Right lobe of liver (tissue), 6 donors: ENCODE measurements around the gene RRP8. TPM values are rescaled to one million over a fixed set of nuclear protein-coding genes. Genes with fewer than 3 reads are reported as not detected.

ENCODE experiments used
- ATAC-seq, 4 donors: fragments of 200-7000 bp; cut with Tn5 transposase; one replicate each; pipeline ENCODE4 v1.9.1; 2020; ENCODE audit warnings: mild to moderate bottlenecking in 4 of 4, moderate library complexity in 4 of 4
- DNase-seq, 3 donors: peaks; one replicate each; pipeline ENCODE4 v3.0.0-alpha.2; 2020
- H3K27ac ChIP-seq, 3 donors: fragments of 200-600 bp; one replicate each; pipeline ENCODE4 v1.8.0; 2022
- H3K27me3 ChIP-seq, 2 donors: fragments of 200-600 bp; one replicate each; pipeline ENCODE4 v1.8.0; 2022
- H3K36me3 ChIP-seq, 4 donors: fragments of 200-600 bp; sonication (generic) in 1 of 4; one replicate each; pipeline versions ENCODE4 v1.5.1 to v1.8.0; 2017 to 2022; ENCODE audit warnings: control low read depth in 1 of 4
- H3K4me1 ChIP-seq, 4 donors: fragments of 200-600 bp; sonication (generic) in 1 of 4; one replicate each; pipeline versions ENCODE4 v1.5.1 to v1.8.0; 2017 to 2022; ENCODE audit warnings: control low read depth in 1 of 4
- H3K4me3 ChIP-seq, 3 donors: fragments of 200-600 bp; one replicate each; pipeline ENCODE4 v1.8.0; 2022
- H3K9me3 ChIP-seq, 4 donors: fragments of 200-600 bp; sonication (generic) in 1 of 4; one replicate each; pipeline versions ENCODE4 v1.5.1 to v1.8.0; 2017 to 2022; ENCODE audit warnings: control low read depth in 1 of 4
- CTCF ChIP-seq, 4 donors: fragments of 200-600 bp in 3 of 4; fragments of 450-650 bp in 1 of 4; IDR thresholded peaks; one replicate each; pipeline versions ENCODE4 v1.5.1 to v1.8.0; 2016 to 2022; ENCODE audit warnings: antibody characterized with exemption in 4 of 4, mild to moderate bottlenecking in 2 of 4
- POLR2A ChIP-seq: fragments of 450-650 bp; IDR thresholded peaks from one replicate; pipeline ENCODE4 v1.6.1; 2017; ENCODE audit warnings: antibody characterized with exemption, mild to moderate bottlenecking
- WGBS: methylation state at CpG from one replicate; pipeline ENCODE4 v1.1.6; 2018; ENCODE audit warnings: low coverage, low lambda C conversion rate; ENCODE audit not compliant: insufficient coverage; ENCODE audit errors: missing lambda C conversion rate; 5-methylcytosine and 5-hydroxymethylcytosine counted together
- intact Hi-C, 2 donors: fragments of 100-400 bp; cut with DNase I; formaldehyde crosslinking; loops; one replicate each; pipeline versions ENCODE4 v1.11.2 to v1.14.1; 2022
- total RNA-seq, 6 experiments: library from RNA; depleted of rRNA in 2 of 6; stranded (reverse); fragments of >200 nt in 2 of 6; fragmentation: NEBNext Ultra II Directional in 3 of 6; extraction: Animal tissue kit (Norgen Biotek cat#: 25700) in 3 of 6; gene quantifications; one replicate each; pipeline versions ENCODE4 v1.1.0 to v1.2.4, GENCODE V29; 2016 to 2023
- donor health status: DM: no; HTN: yes; CAD: no.
- donor health status: DM: no; HTN: no; CAD: no.
- donor health status: DM: no; HTN: no; CAD: no.
- donor health status: DM: no; HTN: yes; CAD: no.
- donor health status: DM: no; HTN: yes; CAD: no.

RRP8 gene
- total RNA-seq, 6 experiments from 2014 or later: 11.3 to 17.1 (median 14.2) TPM

- H3K36me3 ChIP-seq: peaks cover 8 to 51% (median 22%) of the 10 kb centered on the region in 4 donors
- ATAC-seq (peak; percentile 94 to 97 (median 96)), DNase-seq (peak; percentile 98 to 99 (median 99))
- H3K4me3 ChIP-seq: peak within 1 kb of the TSS; percentile 62 to 76 (median 68)
- under 1% methylated on average over 23 of the region's 51 CpGs for WGBS
- intact Hi-C loops: no loop called here
- peak within 1 kb of the TSS; percentile 86 to 95 (median 94) for H3K27ac ChIP-seq
- H3K27me3 ChIP-seq: no peaks in the 10 kb centered on the region
- TF ChIP-seq CTCF (IDR thresholded peaks at IDR 0.05) (peak; percentile 32 to 46 (median 34)), POLR2A (peak; percentile 99)
- no peaks in the 10 kb centered on the region for H3K9me3 ChIP-seq
- H3K4me1 ChIP-seq: peaks cover 0 to 12% (median 2%) of the 10 kb centered on the region in 4 donors
These were observed 9.0 kb upstream of the RRP8 start, which contains the start of gene TAF10 for GRCh38 chr11:6612213-6613041. Gene TAF10 (minus strand): TSS chr11:6612216. CDS start chr11:6612189, 27 bp downstream.

GRCh38 chr11:6611963-6612212 is 8.5 kb upstream of the RRP8 start:
- no CpG with 5 or more reads among the region's 36 CpGs for WGBS
- no peak for TF ChIP-seq CTCF (IDR thresholded peaks at IDR 0.05)
- TF ChIP-seq POLR2A: no peak
- intact Hi-C loops: no loop called here
- peak overlapping the region; percentile 86 to 95 (median 94) for H3K27ac ChIP-seq
- peaks cover 8 to 55% (median 22%) of the 10 kb centered on the region in 4 donors for H3K36me3 ChIP-seq
- DNase-seq: no peak
- no peaks in the 10 kb centered on the region for H3K27me3 ChIP-seq
- H3K4me3 ChIP-seq: peak overlapping the region; percentile 62 to 76 (median 68)
- ATAC-seq: no peak
- peaks cover 0 to 18% (median 2%) of the 10 kb centered on the region in 4 donors for H3K4me1 ChIP-seq
- H3K9me3 ChIP-seq: no peaks in the 10 kb centered on the region

DNA sequence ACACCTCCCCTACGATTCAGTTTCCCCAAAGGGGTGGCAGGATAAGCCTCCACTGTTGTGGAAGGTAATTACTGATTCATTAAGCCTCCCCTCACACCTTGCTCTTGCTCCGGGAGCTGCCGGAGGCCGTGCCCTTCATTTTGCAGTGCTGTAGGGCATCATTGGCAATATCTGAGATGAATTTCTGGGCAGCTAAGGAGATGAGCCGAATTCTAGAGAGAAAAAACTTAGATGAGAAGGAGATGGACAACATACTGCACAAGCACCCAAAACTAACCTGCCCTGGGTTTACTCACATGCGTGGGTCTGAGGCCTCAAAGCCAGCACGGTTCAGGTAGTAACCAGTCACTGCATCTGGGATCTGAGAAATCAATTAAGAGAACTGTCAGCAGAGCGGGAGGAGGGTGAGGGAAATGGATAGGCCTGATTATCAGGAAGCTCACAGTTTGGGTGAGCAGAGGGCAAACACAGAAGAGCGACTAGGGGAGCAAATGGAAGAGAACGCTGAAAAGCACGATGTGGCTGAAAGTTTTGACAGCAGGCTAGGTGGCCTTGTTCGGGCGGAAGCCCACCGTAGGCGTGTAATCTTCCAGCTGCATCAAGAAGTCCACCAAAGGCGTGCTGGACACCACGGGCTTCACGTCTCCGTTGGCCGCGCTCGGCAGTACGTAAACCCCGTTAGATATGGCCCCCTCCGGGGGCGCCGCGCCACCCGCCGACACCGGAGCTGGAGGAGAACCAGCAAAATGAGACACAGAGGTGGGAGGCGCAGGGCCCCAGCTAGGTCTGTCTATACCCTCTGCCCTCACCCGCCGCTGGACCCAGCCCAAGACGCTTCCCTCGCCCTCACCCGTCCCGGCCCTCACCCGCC is 7.9 kb upstream of the RRP8 start:
- Histone ChIP-seq H3K27ac (peak overlapping the region; percentile 86 to 95 (median 94)), H3K36me3 (peaks cover 8 to 53% (median 22%) of the 10 kb centered on the region in 4 donors), H3K4me3 (peak overlapping the region; percentile 62 to 76 (median 68)), H3K9me3 (no peaks in the 10 kb centered on the region), H3K27me3 (no peaks in the 10 kb centered on the region), H3K4me1 (peaks cover 0 to 23% (median 5%) of the 10 kb centered on the region in 4 donors)
- WGBS: 25% methylated on average over 9 of the region's 39 CpGs
- no peak for TF ChIP-seq POLR2A
- TF ChIP-seq CTCF (IDR thresholded peaks at IDR 0.05): no peak
- DNase-seq (peak; percentile 61 to 74 (median 69)), ATAC-seq (peak in 2 of 4 donors; percentile 0 to 1)
- intact Hi-C loops: no loop called here

- H3K27me3 ChIP-seq: no peaks in the 10 kb centered on the region
- intact Hi-C loops: no loop called here
- peak in 2 of 3 donors; percentile 46 to 51 for DNase-seq
- H3K4me1 ChIP-seq: peaks cover 0 to 29% (median 7%) of the 10 kb centered on the region in 4 donors
- TF ChIP-seq CTCF (IDR thresholded peaks at IDR 0.05) (no peak), POLR2A (no peak)
- peaks cover 8 to 45% (median 22%) of the 10 kb centered on the region in 4 donors for H3K36me3 ChIP-seq
- 100% methylated on average over 1 of the region's 6 CpGs for WGBS
- no peaks in the 10 kb centered on the region for H3K9me3 ChIP-seq
- ATAC-seq: no peak
- peak overlapping the region in 1 of 3 donors; percentile 86 for H3K27ac ChIP-seq
- no peak overlapping the region for H3K4me3 ChIP-seq
These were observed 7.2 kb upstream of the RRP8 start for GRCh38 chr11:6610591-6610990.
